Left lung (tissue), 10 donors: Measurements from ENCODE around the gene ALPL. TPM values are rescaled to one million over a fixed set of nuclear protein-coding genes. Genes with fewer than 3 reads are reported as not detected.

ENCODE experiments used
- ATAC-seq: fragments of 200-7000 bp; cut with Tn5 transposase; one replicate; pipeline ENCODE4 v1.9.1; 2020; ENCODE audit warnings: moderate library complexity
- DNase-seq, 4 donors: peaks; one replicate each; pipeline ENCODE4 v3.0.0-alpha.2; 2013 to 2020
- H3K27ac ChIP-seq, 2 donors: fragments of 200-600 bp; sonication (generic) in 1 of 2; one replicate each; pipeline versions ENCODE4 v1.5.0 to v1.8.0; 2020 to 2021
- H3K27me3 ChIP-seq, 2 donors: fragments of 200-600 bp; sonication (generic) in 1 of 2; one replicate each; pipeline versions ENCODE4 v1.5.0 to v1.8.0; 2020 to 2021
- H3K36me3 ChIP-seq, 2 donors: fragments of 200-600 bp; sonication (generic) in 1 of 2; one replicate each; pipeline versions ENCODE4 v1.5.0 to v1.8.0; 2020 to 2021
- H3K4me1 ChIP-seq, 2 donors: fragments of 200-600 bp; one replicate each; pipeline ENCODE4 v1.8.0; 2021
- H3K4me3 ChIP-seq, 2 donors: fragments of 200-600 bp; sonication (generic) in 1 of 2; one replicate each; pipeline versions ENCODE4 v1.5.0 to v1.8.0; 2020 to 2021; ENCODE audit warnings: mild to moderate bottlenecking in 1 of 2
- H3K9me3 ChIP-seq, 2 donors: fragments of 200-600 bp; sonication (generic) in 1 of 2; one replicate each; pipeline versions ENCODE4 v1.5.0 to v1.8.0; 2020 to 2021
- CTCF ChIP-seq, 2 donors: fragments of 200-600 bp; sonication (generic) in 1 of 2; IDR thresholded peaks; one replicate each; pipeline versions ENCODE4 v1.5.0 to v1.8.0; 2021; ENCODE audit warnings: antibody characterized with exemption in 2 of 2
- intact Hi-C, 2 donors: fragments of 100-400 bp; cut with DNase I; formaldehyde crosslinking; loops; one replicate each; pipeline versions ENCODE4 v1.11.2 to v1.14.2; 2022
- polyA plus RNA-seq, 6 donors: library from polyadenylated mRNA; unstranded; fragments of 120-200 nt; gene quantifications; one replicate each; pipeline ENCODE4 v1.2.1, GENCODE V29; 2013; ENCODE audit not compliant: insufficient read length in 6 of 6
- total RNA-seq, 2 donors: library from RNA; stranded (reverse); fragmentation: NEBNext Ultra II Directional; extraction: Animal tissue kit (Norgen Biotek cat#: 25700); gene quantifications; one replicate each; pipeline ENCODE4 v1.2.1, GENCODE V29; 2021
- donor health status: DM: no; HTN: yes; CAD: no.
- donor health status: DM: no; HTN: no; CAD: no.

Gene ALPL
- total and polyA plus RNA-seq, 8 donors, result 1.0 to 198 (median 1.5) TPM

- Histone ChIP-seq H3K9me3 (no peaks in the 10 kb centered on the region), H3K36me3 (peaks cover 0 to 17% of the 10 kb centered on the region in 2 donors), H3K27ac (no peak overlapping the region), H3K4me1 (peaks cover 0 to 20% of the 10 kb centered on the region in 2 donors), H3K4me3 (no peak overlapping the region), H3K27me3 (peaks cover 0 to 14% of the 10 kb centered on the region in 2 donors)
- ATAC-seq (no peak), DNase-seq (no peak)
- intact Hi-C loops, result no loop called here
- no peak for TF ChIP-seq CTCF (IDR thresholded peaks at IDR 0.05)
Measured at GRCh38 chr1:21576031-21576797, 67.0 kb downstream of the ALPL start.

GRCh38 chr1:21576798-21577187 is 67.6 kb downstream of the ALPL start:
- no peak for TF ChIP-seq CTCF (IDR thresholded peaks at IDR 0.05)
- H3K27me3 ChIP-seq, result peaks cover 0 to 14% of the 10 kb centered on the region in 2 donors
- ATAC-seq (no peak), DNase-seq (no peak)
- intact Hi-C loops, result no loop called here
- H3K27ac ChIP-seq, result no peak overlapping the region
- peaks cover 0 to 17% of the 10 kb centered on the region in 2 donors for H3K36me3 ChIP-seq
- peaks cover 0 to 20% of the 10 kb centered on the region in 2 donors for H3K4me1 ChIP-seq
- no peak overlapping the region for H3K4me3 ChIP-seq
- H3K9me3 ChIP-seq, result no peaks in the 10 kb centered on the region

- Histone ChIP-seq H3K27me3 (peaks cover 0 to 14% of the 10 kb centered on the region in 2 donors), H3K27ac (no peak overlapping the region), H3K4me1 (peaks cover 0 to 20% of the 10 kb centered on the region in 2 donors), H3K4me3 (no peak overlapping the region), H3K36me3 (peaks cover 0 to 17% of the 10 kb centered on the region in 2 donors), H3K9me3 (no peaks in the 10 kb centered on the region)
- no peak for DNase-seq
- no peak for ATAC-seq
- intact Hi-C loops, result no loop called here
- no peak for TF ChIP-seq CTCF (IDR thresholded peaks at IDR 0.05)
Measured at GRCh38 chr1:21577324-21577723, 68.1 kb downstream of the ALPL start.

- intact Hi-C loops, result no loop called here
- no peak overlapping the region for H3K4me3 ChIP-seq
- no peaks in the 10 kb centered on the region for H3K9me3 ChIP-seq
- H3K27ac ChIP-seq, result no peak overlapping the region
- DNase-seq, result no peak
- H3K4me1 ChIP-seq, result peaks cover 0 to 21% of the 10 kb centered on the region in 2 donors
- TF ChIP-seq CTCF (IDR thresholded peaks at IDR 0.05), result no peak
- peaks cover 0 to 14% of the 10 kb centered on the region in 2 donors for H3K27me3 ChIP-seq
- no peak for ATAC-seq
- H3K36me3 ChIP-seq, result peaks cover 0 to 17% of the 10 kb centered on the region in 2 donors
Measured at GRCh38 chr1:21577933-21578332, 68.7 kb downstream of the ALPL start.

GRCh38 chr1:21579791-21580190 is 70.6 kb downstream of the ALPL start:
- DNase-seq, result no peak
- no peak overlapping the region for H3K4me3 ChIP-seq
- H3K27me3 ChIP-seq, result peaks cover 0 to 9% of the 10 kb centered on the region in 2 donors
- H3K4me1 ChIP-seq, result peaks cover 0 to 19% of the 10 kb centered on the region in 2 donors
- peaks cover 0 to 17% of the 10 kb centered on the region in 2 donors for H3K36me3 ChIP-seq
- H3K27ac ChIP-seq, result no peak overlapping the region
- peak; percentile 53 for ATAC-seq
- TF ChIP-seq CTCF (IDR thresholded peaks at IDR 0.05), result no peak
- no peaks in the 10 kb centered on the region for H3K9me3 ChIP-seq
- intact Hi-C loops, result no loop called here
